Left hindlimb (tissue), 1 donor: Measurements from ENCODE around the gene POLD3.
"Not testable (repeated sequence)": the region's sequence is repeated elsewhere in the genome, so short reads cannot be mapped to it uniquely, and the experiment has no call there.

Experiments used
- DNase-seq: peaks from one replicate; pipeline ENCODE4 v3.0.0-alpha.2; 2018

Gene POLD3

GRCh38 chr11:74639533-74639932 lies 47.2 kb downstream of the POLD3 start:
- DNase-seq: no peak

- no peak for DNase-seq
These were observed 48.9 kb downstream of the POLD3 start for GRCh38 chr11:74641289-74641688.

- no peak for DNase-seq
These were observed 49.5 kb downstream of the POLD3 start for GRCh38 chr11:74641905-74642304.

GRCh38 chr11:74642912-74643311 lies 50.5 kb downstream of the POLD3 start:
- DNase-seq: no peak

- no peak for DNase-seq
These were observed 51.7 kb downstream of the POLD3 start for GRCh38 chr11:74644081-74644480.

- DNase-seq: no peak
These were observed 53.8 kb downstream of the POLD3 start for GRCh38 chr11:74646215-74646614.

GRCh38 chr11:74646954-74647353 lies 54.6 kb downstream of the POLD3 start:
- DNase-seq: no peak

- no peak for DNase-seq
These were observed 55.0 kb downstream of the POLD3 start for GRCh38 chr11:74647404-74647803.

GRCh38 chr11:74647831-74648230 lies 55.4 kb downstream of the POLD3 start:
- DNase-seq: no peak

- no peak for DNase-seq
These were observed 56.5 kb downstream of the POLD3 start for GRCh38 chr11:74648894-74649293.

- no peak for DNase-seq
These were observed 58.1 kb downstream of the POLD3 start for GRCh38 chr11:74650498-74650897.

- no peak for DNase-seq
These were observed 62.6 kb downstream of the POLD3 start for GRCh38 chr11:74654976-74655375.

- DNase-seq: not testable (repeated sequence)
These were observed 66.7 kb downstream of the POLD3 start for GRCh38 chr11:74659124-74659523.

- DNase-seq: no peak
These were observed 70.2 kb downstream of the POLD3 start for GRCh38 chr11:74662487-74663103.

- DNase-seq: no peak
These were observed 70.9 kb downstream of the POLD3 start for GRCh38 chr11:74663315-74663714.

- DNase-seq: no peak
These were observed 77.1 kb downstream of the POLD3 start for GRCh38 chr11:74669211-74670160.

GRCh38 chr11:74670171-74670570 lies 77.8 kb downstream of the POLD3 start:
- DNase-seq: no peak

GRCh38 chr11:74671520-74672196 lies 79.3 kb downstream of the POLD3 start:
- no peak for DNase-seq

- DNase-seq: no peak
These were observed 80.1 kb downstream of the POLD3 start for GRCh38 chr11:74672332-74672955.

- peak; percentile 70 for DNase-seq
These were observed 80.7 kb downstream of the POLD3 start for GRCh38 chr11:74672956-74673692.

GRCh38 chr11:74673693-74674360 lies 81.4 kb downstream of the POLD3 start:
- DNase-seq: no peak

- DNase-seq: no peak
These were observed 83.4 kb downstream of the POLD3 start for GRCh38 chr11:74675761-74676160.
